Neural cell (in vitro differentiated cells): ENCODE data around the gene SNRPD2. TPM values are rescaled to one million over a fixed set of nuclear protein-coding genes. Genes with fewer than 3 reads are reported as not detected.

Source experiments
- H2AFZ ChIP-seq: fragments of 200-600, 300-800 bp; sonication (generic), shearing (Covaris generic); 2 replicates; pipeline ENCODE4 v1.6.0; 2014; ENCODE audit warnings: low read depth, mild to moderate bottlenecking, antibody characterized with exemption, low read length, moderate library complexity
- H3F3A ChIP-seq: fragments of 200-600 bp; shearing (Covaris generic); 2 replicates; pipeline ENCODE4 v1.6.1; 2016; ENCODE audit warnings: mild to moderate bottlenecking, moderate library complexity, mixed read lengths, antibody characterized with exemption, low read length; ENCODE audit not compliant: insufficient read depth, poor library complexity, severe bottlenecking
- H3K27ac ChIP-seq: fragments of 200-600, 300-800 bp; sonication (generic), shearing (Covaris generic); 2 replicates; pipeline ENCODE4 v1.5.1; 2014; ENCODE audit warnings: mild to moderate bottlenecking, low read length, moderate library complexity
- H3K27me3 ChIP-seq: fragments of 300-800, 200-600 bp; sonication (generic), shearing (Covaris generic); 2 replicates; pipeline ENCODE4 v1.6.0; 2014; ENCODE audit warnings: mild to moderate bottlenecking, low read depth, low read length, moderate library complexity; ENCODE audit not compliant: insufficient read depth
- H3K36me3 ChIP-seq: fragments of 300-800, 200-600 bp; sonication (generic), shearing (Covaris generic); 2 replicates; pipeline ENCODE4 v1.5.1; 2014; ENCODE audit warnings: mild to moderate bottlenecking, antibody characterized with exemption, low read length, moderate library complexity; ENCODE audit not compliant: insufficient read depth
- H3K4me2 ChIP-seq: fragments of 300-800, 200-600 bp; sonication (generic), shearing (Covaris generic); 2 replicates; pipeline ENCODE4 v1.6.0; 2014; ENCODE audit warnings: mild to moderate bottlenecking, low read length
- H3K4me3 ChIP-seq: fragments of 300-800, 200-600 bp; sonication (generic), shearing (Covaris generic); 2 replicates; pipeline ENCODE4 v1.5.1; 2014; ENCODE audit warnings: mild to moderate bottlenecking, low read length, moderate library complexity
- H3K79me2 ChIP-seq: fragments of 200-600 bp; shearing (Covaris generic); replicated peaks from 2 replicates; pipeline ENCODE4 v1.6.0; 2014; ENCODE audit warnings: mild to moderate bottlenecking, low read length, moderate library complexity; ENCODE audit not compliant: insufficient read depth
- H3K9ac ChIP-seq: fragments of 300-800, 200-600 bp; sonication (generic), shearing (Covaris generic); 2 replicates; pipeline ENCODE4 v1.6.1; 2016; ENCODE audit warnings: mild to moderate bottlenecking, low read length, mixed read lengths
- H3K9me2 ChIP-seq: fragments of 200-600 bp; shearing (Covaris generic); 2 replicates; pipeline ENCODE4 v1.6.1; 2016; ENCODE audit warnings: mild to moderate bottlenecking, low read length, mixed read lengths; ENCODE audit not compliant: insufficient read depth
- H3K9me3 ChIP-seq: fragments of 200-600, 300-800 bp; sonication (generic), shearing (Covaris generic); 2 replicates; pipeline ENCODE4 v1.6.1; 2016; ENCODE audit warnings: mild to moderate bottlenecking, mixed run types, low read length, moderate library complexity, mixed read lengths
- H4K20me1 ChIP-seq: fragments of 200-600 bp; shearing (Covaris generic); 2 replicates; pipeline ENCODE4 v1.6.1; 2016; ENCODE audit warnings: mild to moderate bottlenecking, mixed run types; ENCODE audit not compliant: insufficient read depth
- EP300 ChIP-seq: fragments of 450-650 bp; conservative IDR thresholded peaks from 2 replicates; pipeline ENCODE4 v1.6.1; 2014; ENCODE audit warnings: antibody characterized with exemption, mild to moderate bottlenecking, moderate library complexity; ENCODE audit not compliant: poor library complexity, severe bottlenecking
- EZH2 ChIP-seq: fragments of 200-600, 300-800 bp; shearing (Covaris generic), sonication (generic); IDR thresholded peaks from 2 replicates; pipeline ENCODE4 v1.6.1; 2014; ENCODE audit warnings: antibody characterized with exemption, low read length, borderline replicate concordance, mild to moderate bottlenecking; ENCODE audit not compliant: insufficient read depth, poor library complexity, severe bottlenecking
- MXI1 ChIP-seq: fragments of 450-650 bp; conservative IDR thresholded peaks from 2 replicates; pipeline ENCODE4 v1.6.1; 2014; ENCODE audit warnings: antibody characterized with exemption, mild to moderate bottlenecking; ENCODE audit not compliant: poor library complexity, severe bottlenecking
- POLR2AphosphoS5 ChIP-seq: IDR thresholded peaks from 2 replicates; pipeline ENCODE4 v1.6.1; 2012
- RAD21 ChIP-seq: fragments of 450-650 bp; conservative IDR thresholded peaks from 2 replicates; pipeline ENCODE4 v1.6.1; 2014; ENCODE audit warnings: antibody characterized with exemption, mild to moderate bottlenecking, moderate library complexity
- SMC3 ChIP-seq: fragments of 450-650 bp; conservative IDR thresholded peaks from 2 replicates; pipeline ENCODE4 v1.6.1; 2014; ENCODE audit warnings: antibody characterized with exemption, mild to moderate bottlenecking, moderate library complexity; ENCODE audit not compliant: poor library complexity
- TAF1 ChIP-seq: IDR thresholded peaks from 2 replicates; pipeline ENCODE4 v1.6.1; 2012; ENCODE audit warnings: low read depth
- polyA plus RNA-seq: library from polyadenylated mRNA; depleted of rRNA; stranded (reverse); fragments of >200 nt; gene quantifications from 2 replicates; pipeline ENCODE4 v1.2.3, GENCODE V29; 2014
- TF ChIP-seq, protein P1 (sequence below): IDR thresholded peaks from 2 replicates; pipeline ENCODE4 v1.6.1; 2012; ENCODE audit warnings: borderline replicate concordance
- TF ChIP-seq, protein P2 (sequence below): fragments of 450-650 bp; IDR thresholded peaks from 2 replicates; pipeline ENCODE4 v1.5.1; 2014; ENCODE audit warnings: antibody characterized with exemption, mild to moderate bottlenecking, moderate library complexity; ENCODE audit not compliant: poor library complexity, severe bottlenecking

SNRPD2 gene
- polyA plus RNA-seq, 1 donor from 2014 or later, result 372 TPM

DNA sequence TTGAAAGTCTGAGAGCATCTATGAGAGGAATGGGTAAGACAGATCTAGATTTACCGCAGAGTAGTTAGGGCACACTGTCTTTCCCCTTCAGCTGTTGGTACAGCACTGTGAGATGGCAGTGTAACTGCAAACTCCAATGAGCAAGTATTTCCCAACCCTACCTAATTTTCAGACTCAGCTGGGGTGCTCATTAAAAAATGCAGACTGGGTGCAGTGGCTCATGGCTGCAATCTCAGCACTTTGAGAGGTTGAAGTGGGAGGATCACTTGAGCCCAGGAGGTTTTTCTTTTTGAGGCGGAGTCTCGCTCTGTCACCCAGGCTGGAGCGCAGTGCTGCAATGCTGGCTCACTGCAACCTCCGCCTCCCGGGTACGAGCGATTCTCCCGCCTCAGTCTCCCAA lies 13.4 kb upstream of the SNRPD2 start:
- TF ChIP-seq EZH2 (no peak), POLR2AphosphoS5 (no peak), RAD21 (no peak), MXI1 (no peak), EP300 (no peak), SMC3 (no peak), TAF1 (no peak)
- TF ChIP-seq, protein P1, sequence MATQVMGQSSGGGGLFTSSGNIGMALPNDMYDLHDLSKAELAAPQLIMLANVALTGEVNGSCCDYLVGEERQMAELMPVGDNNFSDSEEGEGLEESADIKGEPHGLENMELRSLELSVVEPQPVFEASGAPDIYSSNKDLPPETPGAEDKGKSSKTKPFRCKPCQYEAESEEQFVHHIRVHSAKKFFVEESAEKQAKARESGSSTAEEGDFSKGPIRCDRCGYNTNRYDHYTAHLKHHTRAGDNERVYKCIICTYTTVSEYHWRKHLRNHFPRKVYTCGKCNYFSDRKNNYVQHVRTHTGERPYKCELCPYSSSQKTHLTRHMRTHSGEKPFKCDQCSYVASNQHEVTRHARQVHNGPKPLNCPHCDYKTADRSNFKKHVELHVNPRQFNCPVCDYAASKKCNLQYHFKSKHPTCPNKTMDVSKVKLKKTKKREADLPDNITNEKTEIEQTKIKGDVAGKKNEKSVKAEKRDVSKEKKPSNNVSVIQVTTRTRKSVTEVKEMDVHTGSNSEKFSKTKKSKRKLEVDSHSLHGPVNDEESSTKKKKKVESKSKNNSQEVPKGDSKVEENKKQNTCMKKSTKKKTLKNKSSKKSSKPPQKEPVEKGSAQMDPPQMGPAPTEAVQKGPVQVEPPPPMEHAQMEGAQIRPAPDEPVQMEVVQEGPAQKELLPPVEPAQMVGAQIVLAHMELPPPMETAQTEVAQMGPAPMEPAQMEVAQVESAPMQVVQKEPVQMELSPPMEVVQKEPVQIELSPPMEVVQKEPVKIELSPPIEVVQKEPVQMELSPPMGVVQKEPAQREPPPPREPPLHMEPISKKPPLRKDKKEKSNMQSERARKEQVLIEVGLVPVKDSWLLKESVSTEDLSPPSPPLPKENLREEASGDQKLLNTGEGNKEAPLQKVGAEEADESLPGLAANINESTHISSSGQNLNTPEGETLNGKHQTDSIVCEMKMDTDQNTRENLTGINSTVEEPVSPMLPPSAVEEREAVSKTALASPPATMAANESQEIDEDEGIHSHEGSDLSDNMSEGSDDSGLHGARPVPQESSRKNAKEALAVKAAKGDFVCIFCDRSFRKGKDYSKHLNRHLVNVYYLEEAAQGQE, result no peak
- TF ChIP-seq, protein P2, sequence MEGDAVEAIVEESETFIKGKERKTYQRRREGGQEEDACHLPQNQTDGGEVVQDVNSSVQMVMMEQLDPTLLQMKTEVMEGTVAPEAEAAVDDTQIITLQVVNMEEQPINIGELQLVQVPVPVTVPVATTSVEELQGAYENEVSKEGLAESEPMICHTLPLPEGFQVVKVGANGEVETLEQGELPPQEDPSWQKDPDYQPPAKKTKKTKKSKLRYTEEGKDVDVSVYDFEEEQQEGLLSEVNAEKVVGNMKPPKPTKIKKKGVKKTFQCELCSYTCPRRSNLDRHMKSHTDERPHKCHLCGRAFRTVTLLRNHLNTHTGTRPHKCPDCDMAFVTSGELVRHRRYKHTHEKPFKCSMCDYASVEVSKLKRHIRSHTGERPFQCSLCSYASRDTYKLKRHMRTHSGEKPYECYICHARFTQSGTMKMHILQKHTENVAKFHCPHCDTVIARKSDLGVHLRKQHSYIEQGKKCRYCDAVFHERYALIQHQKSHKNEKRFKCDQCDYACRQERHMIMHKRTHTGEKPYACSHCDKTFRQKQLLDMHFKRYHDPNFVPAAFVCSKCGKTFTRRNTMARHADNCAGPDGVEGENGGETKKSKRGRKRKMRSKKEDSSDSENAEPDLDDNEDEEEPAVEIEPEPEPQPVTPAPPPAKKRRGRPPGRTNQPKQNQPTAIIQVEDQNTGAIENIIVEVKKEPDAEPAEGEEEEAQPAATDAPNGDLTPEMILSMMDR, result no peak
- Histone ChIP-seq H3K9me2 (no peaks in the 10 kb centered on the region), H3F3A (no peaks in the 10 kb centered on the region), H3K27ac (no peak overlapping the region), H3K27me3 (no peaks in the 10 kb centered on the region), H3K4me2 (no peak overlapping the region), H3K9ac (no peak overlapping the region), H3K4me3 (no peak overlapping the region), H3K36me3 (peaks cover 3% of the 10 kb centered on the region), H3K9me3 (no peaks in the 10 kb centered on the region), H2AFZ (no peak overlapping the region), H3K79me2 (no peaks in the 10 kb centered on the region), H4K20me1 (no peaks in the 10 kb centered on the region)

DNA sequence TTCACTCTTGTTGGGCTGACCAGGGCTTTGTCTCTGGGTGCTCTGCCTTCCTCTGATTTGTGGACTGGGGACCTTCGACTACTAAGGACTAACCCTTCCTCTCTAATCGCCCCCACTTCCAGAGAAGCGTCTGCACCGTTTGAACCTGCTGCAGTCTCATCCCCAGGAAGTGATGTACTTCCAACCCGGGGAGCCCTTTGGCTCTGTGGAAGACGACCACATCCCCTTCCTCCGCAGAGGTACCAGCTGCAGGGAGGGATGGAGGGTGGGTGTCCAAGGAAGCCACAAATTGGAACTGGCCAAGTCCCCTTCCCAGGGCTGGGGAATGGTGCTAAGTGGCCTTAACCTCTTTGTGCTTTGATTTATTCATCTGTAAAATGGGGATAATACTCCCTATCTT lies 9.9 kb upstream of the SNRPD2 start:
- Histone ChIP-seq H3K9me2 (no peaks in the 10 kb centered on the region), H3K4me2 (no peak overlapping the region), H3K9ac (no peak overlapping the region), H3K4me3 (no peak overlapping the region), H3K79me2 (no peaks in the 10 kb centered on the region), H4K20me1 (no peaks in the 10 kb centered on the region), H3K27ac (no peak overlapping the region), H3K27me3 (no peaks in the 10 kb centered on the region), H3K36me3 (peaks cover 3% of the 10 kb centered on the region), H2AFZ (no peak overlapping the region), H3K9me3 (no peaks in the 10 kb centered on the region), H3F3A (no peaks in the 10 kb centered on the region)
- TF ChIP-seq MXI1 (no peak), TAF1 (no peak), RAD21 (no peak), POLR2AphosphoS5 (no peak), EP300 (no peak), SMC3 (no peak), EZH2 (no peak)
